WERI-Rb-1 (cell line): ENCODE results near the gene GLIPR1L2.
"Not testable (repeated sequence)": the region's sequence is repeated elsewhere in the genome, so short reads cannot be mapped to it uniquely, and the experiment has no call there.

Source experiments
- DNase-seq: peaks from one replicate; pipeline ENCODE4 v3.0.0-alpha.2; 2020
- H3K27ac ChIP-seq: fragments of 250-450 bp; sonication (Bioruptor Pico); 2 replicates; pipeline ENCODE4 v1.5.1; 2020; ENCODE audit warnings: mild to moderate bottlenecking, moderate library complexity
- H3K27me3 ChIP-seq: fragments of 250-450 bp; sonication (Bioruptor Pico); 2 replicates; pipeline ENCODE4 v1.5.1; 2021; ENCODE audit warnings: mild to moderate bottlenecking, low read depth, moderate library complexity; ENCODE audit not compliant: insufficient read depth, severe bottlenecking
- H3K36me3 ChIP-seq: fragments of 250-450 bp; sonication (Bioruptor Pico); 2 replicates; pipeline ENCODE4 v1.5.1; 2020; ENCODE audit warnings: mild to moderate bottlenecking, moderate library complexity
- H3K4me3 ChIP-seq: 2 replicates; pipeline ENCODE4 v1.5.1; 2011; ENCODE audit warnings: low read depth, mild to moderate bottlenecking, control low read depth, low read length
- H3K9me3 ChIP-seq: fragments of 250-450 bp; sonication (Bioruptor Pico); 2 replicates; pipeline ENCODE4 v1.5.1; 2021; ENCODE audit warnings: mild to moderate bottlenecking, moderate library complexity; ENCODE audit not compliant: severe bottlenecking
- CTCF ChIP-seq: IDR thresholded peaks from 2 replicates; pipeline ENCODE4 v1.5.1; 2011; ENCODE audit warnings: low read depth, mild to moderate bottlenecking, control low read depth, inconsistent platforms, low read length

Gene GLIPR1L2

GRCh38 chr12:75455839-75456238, 65.0 kb downstream of the GLIPR1L2 start:
- TF ChIP-seq CTCF: no peak
- no peak overlapping the region for H3K27ac ChIP-seq
- no peak overlapping the region for H3K4me3 ChIP-seq
- H3K27me3 ChIP-seq: no peaks in the 10 kb centered on the region
- DNase-seq: no peak
- no peaks in the 10 kb centered on the region for H3K9me3 ChIP-seq
- no peaks in the 10 kb centered on the region for H3K36me3 ChIP-seq

- H3K27me3 ChIP-seq: no peaks in the 10 kb centered on the region
- TF ChIP-seq CTCF: no peak
- DNase-seq: no peak
- H3K36me3 ChIP-seq: no peaks in the 10 kb centered on the region
- H3K27ac ChIP-seq: no peak overlapping the region
- no peak overlapping the region for H3K4me3 ChIP-seq
- no peaks in the 10 kb centered on the region for H3K9me3 ChIP-seq
Observed at GRCh38 chr12:75457191-75457590, 66.3 kb downstream of the GLIPR1L2 start.

- not testable (repeated sequence) for H3K4me3 ChIP-seq
Observed at GRCh38 chr12:75457866-75458265, 67.0 kb downstream of the GLIPR1L2 start.

GRCh38 chr12:75459755-75460154, 68.9 kb downstream of the GLIPR1L2 start:
- Histone ChIP-seq H3K27ac (no peak overlapping the region), H3K36me3 (no peaks in the 10 kb centered on the region), H3K9me3 (peaks cover 2% of the 10 kb centered on the region), H3K27me3 (no peaks in the 10 kb centered on the region), H3K4me3 (no peak overlapping the region)
- no peak for TF ChIP-seq CTCF
- no peak for DNase-seq

More at GRCh38 chr12:75457866-75458265, 67.0 kb downstream of the GLIPR1L2 start:
- not testable (repeated sequence) for H3K27ac ChIP-seq, H3K9me3 ChIP-seq, DNase-seq, H3K27me3 ChIP-seq, H3K36me3 ChIP-seq

GRCh38 chr12:75460204-75460603, 69.3 kb downstream of the GLIPR1L2 start:
- no peak overlapping the region for H3K27ac ChIP-seq
- H3K9me3 ChIP-seq: peaks cover 4% of the 10 kb centered on the region
- H3K27me3 ChIP-seq: no peaks in the 10 kb centered on the region
- no peaks in the 10 kb centered on the region for H3K36me3 ChIP-seq
- DNase-seq: no peak
- no peak overlapping the region for H3K4me3 ChIP-seq
- no peak for TF ChIP-seq CTCF

- TF ChIP-seq CTCF: no peak
- Histone ChIP-seq H3K27me3 (no peaks in the 10 kb centered on the region), H3K4me3 (no peak overlapping the region), H3K36me3 (no peaks in the 10 kb centered on the region), H3K27ac (no peak overlapping the region), H3K9me3 (no peaks in the 10 kb centered on the region)
- DNase-seq: no peak
Observed at GRCh38 chr12:75471902-75472890, 81.3 kb downstream of the GLIPR1L2 start.
